ENCODE measurements around the gene PREB. TPM values are rescaled to one million over a fixed set of nuclear protein-coding genes. Genes with fewer than 3 reads are reported as not detected.

Gene PREB
- polyA plus RNA-seq, 2 of the 4 experiments (the other 2 are of a cell fraction): 58.2 to 79.9 TPM

DNA sequence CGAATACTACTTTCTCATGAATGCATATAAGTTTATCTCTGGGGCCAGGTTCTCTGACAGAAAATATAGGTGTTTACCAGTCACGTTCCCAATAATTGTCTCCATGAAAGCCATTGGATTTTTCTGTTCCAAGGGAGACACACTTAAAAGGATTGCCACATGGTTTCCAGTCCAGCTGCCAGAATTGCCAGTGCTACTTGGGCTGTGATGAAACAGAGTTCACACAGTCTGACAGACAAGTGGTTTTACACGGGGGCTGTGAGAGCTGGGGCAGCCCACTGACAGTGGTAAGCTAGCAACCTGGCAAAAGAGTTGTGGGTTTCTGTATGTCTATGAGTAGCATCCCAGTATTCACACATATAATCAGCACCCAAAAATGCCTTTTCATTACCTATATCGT, 49.7 kb upstream of the PREB start:
- TF ChIP-seq RNF2 (IDR thresholded peaks at IDR 0.05; ENCODE audit: borderline replicate concordance, low read depth) (no peak), EHMT2 (IDR thresholded peaks at IDR 0.05; ENCODE audit: low read depth) (no peak), CEBPB (IDR thresholded peaks at IDR 0.05) (no peak), HDAC2 (IDR thresholded peaks at IDR 0.05) (no peak), JUNB (IDR thresholded peaks at IDR 0.05) (no peak), FOSL2 (IDR thresholded peaks at IDR 0.05) (no peak), FOSL2 (CRISPR knock-in tag; IDR thresholded peaks at IDR 0.05) (no peak), PHF8 (IDR thresholded peaks at IDR 0.05; ENCODE audit: borderline replicate concordance, low read depth) (no peak), SMC3 (IDR thresholded peaks at IDR 0.05) (no peak), KDM5A (IDR thresholded peaks at IDR 0.05) (no peak), ESRRA (IDR thresholded peaks at IDR 0.05; ENCODE audit: borderline replicate concordance, low read length) (no peak), KDM1A (IDR thresholded peaks at IDR 0.05; ENCODE audit: low read depth) (no peak), EHF (CRISPR knock-in tag; IDR thresholded peaks at IDR 0.05) (no peak), POLR2AphosphoS2 (conservative IDR thresholded peaks at IDR 0.05; ENCODE audit: low read length) (no peak)
- TF ChIP-seq, protein P1, sequence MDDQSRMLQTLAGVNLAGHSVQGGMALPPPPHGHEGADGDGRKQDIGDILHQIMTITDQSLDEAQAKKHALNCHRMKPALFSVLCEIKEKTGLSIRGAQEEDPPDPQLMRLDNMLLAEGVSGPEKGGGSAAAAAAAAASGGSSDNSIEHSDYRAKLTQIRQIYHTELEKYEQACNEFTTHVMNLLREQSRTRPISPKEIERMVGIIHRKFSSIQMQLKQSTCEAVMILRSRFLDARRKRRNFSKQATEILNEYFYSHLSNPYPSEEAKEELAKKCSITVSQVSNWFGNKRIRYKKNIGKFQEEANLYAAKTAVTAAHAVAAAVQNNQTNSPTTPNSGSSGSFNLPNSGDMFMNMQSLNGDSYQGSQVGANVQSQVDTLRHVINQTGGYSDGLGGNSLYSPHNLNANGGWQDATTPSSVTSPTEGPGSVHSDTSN (IDR thresholded peaks at IDR 0.05): no peak
- TF ChIP-seq, protein P2, sequence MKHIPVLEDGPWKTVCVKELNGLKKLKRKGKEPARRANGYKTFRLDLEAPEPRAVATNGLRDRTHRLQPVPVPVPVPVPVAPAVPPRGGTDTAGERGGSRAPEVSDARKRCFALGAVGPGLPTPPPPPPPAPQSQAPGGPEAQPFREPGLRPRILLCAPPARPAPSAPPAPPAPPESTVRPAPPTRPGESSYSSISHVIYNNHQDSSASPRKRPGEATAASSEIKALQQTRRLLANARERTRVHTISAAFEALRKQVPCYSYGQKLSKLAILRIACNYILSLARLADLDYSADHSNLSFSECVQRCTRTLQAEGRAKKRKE (CRISPR knock-in tag; IDR thresholded peaks at IDR 0.05; ENCODE audit: low read depth): no peak
- ATAC-seq: 0 out of 6 replicates have a peak, but pooled peaks of 1 of the 2 experiments have one; percentile 18
- FAIRE-seq: no peak
- no peak for DNase-seq (ENCODE audit: low read depth in 1 of 2, low spot score in 1 of 2)
- ChIA-PET CTCF (interaction anchor here (0.7 to 3.6 kb wide), 7 partner anchors 8 to 391 kb away, joined by 3 to 16 read pairs (median 5); no protein-coding TSS in a partner anchor), POLR2A (no interaction called here)
- 58% methylated on average over 4 of the region's 4 CpGs for WGBS (ENCODE audit: missing lambda C conversion rate)
- H3K27ac ChIP-seq: no peak overlapping the region
- H3K9me3 ChIP-seq: no peaks in the 10 kb centered on the region
- H3K4me2 ChIP-seq: no peak overlapping the region
- no peaks in the 10 kb centered on the region for H3K4me1 ChIP-seq
- no peak overlapping the region for H3K4me3 ChIP-seq

DNA sequence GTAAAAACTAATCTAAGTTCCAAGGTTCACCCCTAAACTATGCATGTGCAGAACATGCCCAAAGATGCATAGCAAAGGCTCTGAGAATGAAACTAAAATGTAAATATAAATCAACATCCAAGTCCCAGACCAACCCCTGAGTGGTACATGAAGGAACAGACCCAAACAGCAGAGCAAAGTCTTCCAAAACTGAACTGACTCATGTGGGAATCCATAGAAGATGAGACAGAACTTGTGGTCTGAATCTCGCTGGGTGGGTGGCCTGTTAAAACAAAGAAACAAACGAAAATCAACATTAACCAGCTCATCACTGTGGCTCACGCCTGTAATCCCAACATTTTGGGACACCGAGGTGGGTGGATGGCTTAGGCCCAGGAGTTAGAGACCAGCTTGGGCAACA, 47.9 kb upstream of the PREB start:
- ATAC-seq: no peak
- POLR2A ChIA-PET: no interaction called here
- no peak for TF ChIP-seq CBX2 (IDR thresholded peaks at IDR 0.05; ENCODE audit: borderline replicate concordance, low read depth)
- TF ChIP-seq, protein P3, sequence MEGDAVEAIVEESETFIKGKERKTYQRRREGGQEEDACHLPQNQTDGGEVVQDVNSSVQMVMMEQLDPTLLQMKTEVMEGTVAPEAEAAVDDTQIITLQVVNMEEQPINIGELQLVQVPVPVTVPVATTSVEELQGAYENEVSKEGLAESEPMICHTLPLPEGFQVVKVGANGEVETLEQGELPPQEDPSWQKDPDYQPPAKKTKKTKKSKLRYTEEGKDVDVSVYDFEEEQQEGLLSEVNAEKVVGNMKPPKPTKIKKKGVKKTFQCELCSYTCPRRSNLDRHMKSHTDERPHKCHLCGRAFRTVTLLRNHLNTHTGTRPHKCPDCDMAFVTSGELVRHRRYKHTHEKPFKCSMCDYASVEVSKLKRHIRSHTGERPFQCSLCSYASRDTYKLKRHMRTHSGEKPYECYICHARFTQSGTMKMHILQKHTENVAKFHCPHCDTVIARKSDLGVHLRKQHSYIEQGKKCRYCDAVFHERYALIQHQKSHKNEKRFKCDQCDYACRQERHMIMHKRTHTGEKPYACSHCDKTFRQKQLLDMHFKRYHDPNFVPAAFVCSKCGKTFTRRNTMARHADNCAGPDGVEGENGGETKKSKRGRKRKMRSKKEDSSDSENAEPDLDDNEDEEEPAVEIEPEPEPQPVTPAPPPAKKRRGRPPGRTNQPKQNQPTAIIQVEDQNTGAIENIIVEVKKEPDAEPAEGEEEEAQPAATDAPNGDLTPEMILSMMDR (IDR thresholded peaks at IDR 0.05): no peak
- TF ChIP-seq NFE2L2 (conservative IDR thresholded peaks at IDR 0.05; ENCODE audit: low read length): no peak
- TF ChIP-seq GATA3 (IDR thresholded peaks at IDR 0.05; ENCODE audit: borderline replicate concordance): no peak
- no peak for TF ChIP-seq POLR2AphosphoS2 (conservative IDR thresholded peaks at IDR 0.05; ENCODE audit: low read length)
- TF ChIP-seq, protein P4, sequence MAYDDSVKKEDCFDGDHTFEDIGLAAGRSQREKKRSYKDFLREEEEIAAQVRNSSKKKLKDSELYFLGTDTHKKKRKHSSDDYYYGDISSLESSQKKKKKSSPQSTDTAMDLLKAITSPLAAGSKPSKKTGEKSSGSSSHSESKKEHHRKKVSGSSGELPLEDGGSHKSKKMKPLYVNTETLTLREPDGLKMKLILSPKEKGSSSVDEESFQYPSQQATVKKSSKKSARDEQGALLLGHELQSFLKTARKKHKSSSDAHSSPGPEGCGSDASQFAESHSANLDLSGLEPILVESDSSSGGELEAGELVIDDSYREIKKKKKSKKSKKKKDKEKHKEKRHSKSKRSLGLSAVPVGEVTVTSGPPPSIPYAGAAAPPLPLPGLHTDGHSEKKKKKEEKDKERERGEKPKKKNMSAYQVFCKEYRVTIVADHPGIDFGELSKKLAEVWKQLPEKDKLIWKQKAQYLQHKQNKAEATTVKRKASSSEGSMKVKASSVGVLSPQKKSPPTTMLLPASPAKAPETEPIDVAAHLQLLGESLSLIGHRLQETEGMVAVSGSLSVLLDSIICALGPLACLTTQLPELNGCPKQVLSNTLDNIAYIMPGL (CRISPR knock-in tag; IDR thresholded peaks at IDR 0.05; ENCODE audit: borderline replicate concordance): no peak
- no peak for TF ChIP-seq ZSCAN20 (CRISPR knock-in tag; IDR thresholded peaks at IDR 0.05)
- no peak for TF ChIP-seq MAZ (IDR thresholded peaks at IDR 0.05; ENCODE audit: borderline replicate concordance, low read depth, low read length)
- TF ChIP-seq ZFP36 (IDR thresholded peaks at IDR 0.05; ENCODE audit: borderline replicate concordance, partially characterized antibody): no peak
- TF ChIP-seq RFX5 (IDR thresholded peaks at IDR 0.05): no peak
- TF ChIP-seq, protein P5, sequence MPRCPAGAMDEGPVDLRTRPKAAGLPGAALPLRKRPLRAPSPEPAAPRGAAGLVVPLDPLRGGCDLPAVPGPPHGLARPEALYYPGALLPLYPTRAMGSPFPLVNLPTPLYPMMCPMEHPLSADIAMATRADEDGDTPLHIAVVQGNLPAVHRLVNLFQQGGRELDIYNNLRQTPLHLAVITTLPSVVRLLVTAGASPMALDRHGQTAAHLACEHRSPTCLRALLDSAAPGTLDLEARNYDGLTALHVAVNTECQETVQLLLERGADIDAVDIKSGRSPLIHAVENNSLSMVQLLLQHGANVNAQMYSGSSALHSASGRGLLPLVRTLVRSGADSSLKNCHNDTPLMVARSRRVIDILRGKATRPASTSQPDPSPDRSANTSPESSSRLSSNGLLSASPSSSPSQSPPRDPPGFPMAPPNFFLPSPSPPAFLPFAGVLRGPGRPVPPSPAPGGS (IDR thresholded peaks at IDR 0.05): no peak
- no peak for TF ChIP-seq ZNF302 (CRISPR knock-in tag; IDR thresholded peaks at IDR 0.05)
- TF ChIP-seq ESRRA (IDR thresholded peaks at IDR 0.05; ENCODE audit: borderline replicate concordance, low read length): no peak
- no peak for TF ChIP-seq CBX8 (IDR thresholded peaks at IDR 0.05)
- no peak for TF ChIP-seq RNF2 (IDR thresholded peaks at IDR 0.05; ENCODE audit: borderline replicate concordance, low read depth)
- no peak for TF ChIP-seq JUNB (IDR thresholded peaks at IDR 0.05)

More for the DNA sequence above, 47.9 kb upstream of the PREB start:
- DNase-seq (ENCODE audit: low read depth in 1 of 2, low spot score in 1 of 2) (no peak), FAIRE-seq (no peak)
- H3K9me3 ChIP-seq: no peaks in the 10 kb centered on the region
- CTCF ChIA-PET: interaction anchor here (0.5 to 3.4 kb wide), 5 partner anchors 9 to 83 kb away, joined by 3 to 16 read pairs (median 3); no protein-coding TSS in a partner anchor
- H3K4me3 ChIP-seq: no peak overlapping the region
- H3K27ac ChIP-seq: no peak overlapping the region
- 44% methylated on average over 4 of the region's 4 CpGs for WGBS (ENCODE audit: missing lambda C conversion rate)
- H3K4me1 ChIP-seq: no peaks in the 10 kb centered on the region
- H3K4me2 ChIP-seq: no peak overlapping the region
